ELF-1 (cell line): Measurements from ENCODE around the gene TNFRSF8.

Experiments used
- DNase-seq: peaks from one replicate; pipeline ENCODE4 v3.0.0-alpha.2; 2016; ENCODE audit warnings: low read depth, low spot score

The TNFRSF8 gene

GRCh38 chr1:12153181-12153785 is 90.2 kb downstream of the TNFRSF8 start:
- DNase-seq = no peak

GRCh38 chr1:12155328-12155727 is 92.2 kb downstream of the TNFRSF8 start:
- DNase-seq = no peak

GRCh38 chr1:12157366-12158231 is 94.5 kb downstream of the TNFRSF8 start:
- DNase-seq = no peak

DNA sequence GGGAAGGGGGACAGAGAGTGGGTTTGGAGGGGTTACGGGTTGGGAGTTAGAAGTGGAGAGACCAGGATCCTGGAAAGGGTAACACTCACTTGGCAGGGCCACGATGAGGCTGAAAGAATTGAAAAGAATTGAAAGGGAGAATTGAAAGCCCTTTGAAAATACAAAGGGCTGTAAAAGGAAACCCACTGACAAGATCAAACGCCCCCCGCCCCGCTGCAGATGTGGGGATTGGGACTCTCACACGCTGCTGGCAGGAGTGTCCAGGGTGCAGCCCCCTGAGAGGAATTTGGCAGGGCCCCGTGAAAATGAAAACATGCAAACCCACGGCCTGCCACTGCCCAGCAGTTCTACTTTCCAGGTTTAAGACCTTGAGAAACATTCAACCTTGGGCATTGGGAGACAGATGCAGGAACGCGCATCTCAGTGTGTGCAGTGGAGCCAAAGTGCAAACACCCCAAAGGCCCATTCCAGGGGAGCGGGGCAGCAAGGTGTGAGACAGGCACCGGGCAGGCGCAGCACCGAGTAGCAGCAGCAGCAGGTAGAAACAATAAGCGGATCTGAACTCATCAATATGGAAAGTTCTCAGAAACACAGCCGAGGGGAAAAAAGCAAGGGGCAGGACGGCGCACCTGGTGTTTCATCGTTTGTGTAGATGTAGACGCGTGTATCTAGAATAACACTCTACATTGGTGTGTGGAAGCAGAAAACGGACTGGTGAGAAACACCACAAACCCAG is 95.4 kb downstream of the TNFRSF8 start:
- no peak for DNase-seq

DNA sequence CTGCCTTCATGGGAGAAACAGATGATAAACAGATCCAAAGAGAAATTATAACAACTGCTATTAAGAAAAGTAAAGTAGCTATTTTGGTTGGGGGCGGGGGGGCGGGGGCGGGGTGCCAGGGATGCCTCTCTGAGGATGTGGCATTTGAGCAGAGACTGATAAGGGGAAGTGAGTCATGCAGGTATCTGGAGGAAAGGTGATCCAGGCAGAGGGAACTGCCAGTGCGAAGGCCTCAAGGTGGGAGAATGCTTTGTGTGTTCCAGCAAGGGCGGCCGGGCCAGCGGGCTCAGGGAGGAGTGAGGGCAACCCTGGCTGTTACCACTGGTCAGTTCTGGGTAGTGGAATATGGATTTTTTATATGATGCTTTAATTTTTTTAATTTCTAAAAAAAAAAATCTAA is 96.7 kb downstream of the TNFRSF8 start:
- DNase-seq = no peak

- no peak for DNase-seq
Measured at GRCh38 chr1:12161324-12161661, 98.2 kb downstream of the TNFRSF8 start.

DNA sequence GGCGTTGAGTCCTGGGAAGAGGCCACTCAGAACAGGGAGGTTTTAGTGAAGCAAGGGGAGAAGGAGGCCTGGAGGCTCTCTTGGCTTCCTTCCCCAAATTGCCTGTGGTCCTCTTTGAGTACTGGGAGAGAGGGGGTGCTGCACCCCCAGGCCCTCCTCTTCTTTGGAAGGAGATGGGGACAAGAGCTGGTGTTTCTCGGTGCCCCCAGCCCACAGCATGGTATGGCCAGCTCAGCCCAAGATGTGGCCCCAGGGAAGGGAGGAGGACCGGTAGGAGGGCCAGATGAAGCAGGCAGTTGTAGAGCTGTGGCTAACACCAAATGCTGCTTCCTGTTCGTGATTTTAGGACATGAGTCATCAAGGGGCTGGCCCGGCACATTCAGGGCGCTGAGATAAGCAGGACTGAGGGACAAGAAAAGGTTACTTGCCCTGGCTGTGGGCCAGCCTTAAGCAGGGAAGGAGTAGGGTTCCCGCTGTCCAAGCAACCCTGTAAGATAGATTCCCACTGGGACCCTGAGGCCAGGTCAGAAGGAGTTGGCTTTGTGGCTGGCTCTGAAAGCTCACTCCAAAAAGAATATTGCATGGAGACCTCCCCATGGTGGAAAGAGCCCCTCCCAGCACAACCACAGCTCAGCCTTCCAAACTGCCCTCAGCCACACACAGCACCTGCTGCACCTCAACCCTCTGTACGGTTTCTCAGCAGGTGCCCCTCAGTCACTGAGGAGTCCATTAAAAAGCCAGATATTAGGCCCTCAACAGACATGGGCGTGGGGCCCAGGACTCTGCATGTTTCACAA is 98.8 kb downstream of the TNFRSF8 start:
- peak; percentile 77 for DNase-seq

GRCh38 chr1:12162459-12163137 is 99.5 kb downstream of the TNFRSF8 start:
- no peak for DNase-seq

- DNase-seq = no peak
Measured at GRCh38 chr1:12163210-12163609, 100.1 kb downstream of the TNFRSF8 start.

GRCh38 chr1:12164210-12164609 is 101.1 kb downstream of the TNFRSF8 start:
- DNase-seq = no peak

DNA sequence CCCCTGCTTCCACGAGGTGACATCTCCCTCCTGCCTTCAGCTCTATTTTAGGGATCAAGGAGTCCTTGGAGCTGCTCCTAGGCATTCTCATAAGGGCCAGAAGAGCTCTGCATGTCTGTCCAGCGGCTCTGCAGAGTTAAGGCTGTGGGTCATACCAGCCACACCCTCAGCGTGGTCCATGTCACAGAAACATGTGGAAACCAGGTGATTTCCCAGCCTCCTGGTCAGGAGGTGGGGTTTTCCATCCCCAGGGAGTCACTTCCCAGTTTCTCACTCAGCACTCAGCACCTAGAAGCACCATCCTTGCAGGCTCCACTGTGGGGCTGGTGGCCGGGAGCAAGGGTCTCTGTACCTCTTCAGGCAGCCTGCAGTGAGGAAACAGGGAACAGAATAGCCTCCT is 102.2 kb downstream of the TNFRSF8 start:
- no peak for DNase-seq

DNA sequence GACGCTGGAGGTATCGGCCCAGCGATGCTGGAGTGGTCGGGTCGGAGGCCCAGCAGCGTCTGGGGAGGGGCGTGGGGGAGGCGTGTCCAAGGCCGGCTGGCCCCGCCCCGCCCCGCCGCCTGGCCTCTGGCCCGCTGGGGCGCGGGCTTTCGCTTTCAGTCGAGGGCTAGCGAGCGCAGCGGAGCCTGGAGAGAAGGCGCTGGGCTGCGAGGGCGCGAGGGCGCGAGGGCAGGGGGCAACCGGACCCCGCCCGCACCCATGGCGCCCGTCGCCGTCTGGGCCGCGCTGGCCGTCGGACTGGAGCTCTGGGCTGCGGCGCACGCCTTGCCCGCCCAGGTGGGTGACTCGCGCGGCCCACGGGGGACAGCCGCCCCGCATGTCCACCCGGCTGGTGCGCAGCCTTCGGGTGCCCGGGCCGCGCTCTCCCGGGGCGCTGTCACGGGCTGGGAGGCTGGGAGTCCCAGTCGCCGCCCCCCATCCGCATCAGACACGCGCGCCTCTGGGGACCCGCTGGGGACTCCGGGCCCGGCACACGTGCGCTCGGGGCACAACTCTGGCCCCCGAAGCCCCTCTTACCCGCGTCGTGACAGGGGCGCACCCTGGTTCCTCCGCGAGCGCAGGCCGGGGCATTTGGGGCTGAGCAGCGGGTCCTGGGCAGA is 103.9 kb downstream of the TNFRSF8 start, which contains the start of gene TNFRSF1B:
Gene TNFRSF1B (plus strand): TSS at position 158 of the 659 bp plus-strand sequence. CDS start 101 bp downstream, at position 259.
- peak; percentile 79 for DNase-seq

GRCh38 chr1:12167493-12168429 is 104.7 kb downstream of the TNFRSF8 start:
- DNase-seq = no peak

GRCh38 chr1:12168451-12169160 is 105.5 kb downstream of the TNFRSF8 start:
- no peak for DNase-seq

DNA sequence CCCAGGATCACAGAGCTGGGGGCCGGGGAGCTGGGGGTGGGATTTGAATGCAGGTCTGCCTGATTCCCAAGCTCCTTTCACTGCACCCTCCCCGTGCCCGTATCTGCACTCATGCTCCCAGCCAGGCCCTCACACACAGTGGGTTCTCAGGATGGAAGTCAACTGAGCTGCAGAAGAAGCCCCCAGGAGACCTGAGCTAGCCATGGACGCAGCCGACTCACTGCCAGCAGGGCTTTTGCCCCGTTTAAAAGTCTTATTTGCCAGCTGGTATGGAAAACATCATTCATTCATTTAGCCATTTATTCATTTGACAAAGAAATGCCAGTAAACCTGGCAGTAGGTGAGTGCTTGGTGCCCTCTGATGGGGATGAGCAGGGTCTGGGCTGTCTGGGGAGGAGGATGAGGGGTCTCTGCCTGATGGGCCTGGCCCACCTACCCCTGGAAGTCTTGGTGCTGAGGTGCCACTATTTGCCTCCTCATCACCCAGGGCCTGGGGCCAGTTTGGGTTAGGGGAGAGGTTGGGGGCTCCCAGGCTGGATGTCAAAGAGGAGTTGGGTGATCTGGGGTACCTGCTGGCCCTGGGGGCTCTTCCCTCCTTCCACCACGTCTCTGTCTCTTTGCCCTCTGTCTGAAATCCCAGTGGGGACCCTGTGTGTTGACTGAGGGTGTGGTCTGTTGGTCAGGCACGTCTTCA is 106.5 kb downstream of the TNFRSF8 start:
- no peak for DNase-seq

DNA sequence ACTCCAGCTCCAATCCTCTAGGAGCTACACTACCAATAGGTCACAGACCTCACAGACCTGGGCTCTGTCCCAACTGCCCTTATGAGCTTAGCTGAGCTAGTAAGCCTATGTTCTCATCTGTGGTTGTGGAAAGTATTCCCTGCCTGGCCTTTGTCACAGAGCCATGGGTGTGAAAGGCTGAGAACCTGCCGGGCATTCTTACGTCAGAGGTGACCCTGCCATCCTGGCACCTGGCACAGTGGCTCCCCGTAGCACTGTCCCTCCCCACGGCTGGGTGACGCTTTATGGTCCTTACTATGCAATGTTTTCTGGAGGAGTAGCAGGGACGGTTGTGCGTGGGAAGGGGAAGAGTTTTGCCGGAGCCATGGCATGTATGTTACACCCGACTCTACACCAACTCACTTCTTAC is 107.2 kb downstream of the TNFRSF8 start:
- DNase-seq = no peak

GRCh38 chr1:12171206-12172041 is 108.3 kb downstream of the TNFRSF8 start:
- no peak for DNase-seq
